ENCODE data around the gene SMAD9. TPM values are rescaled to one million over a fixed set of nuclear protein-coding genes. Genes with fewer than 3 reads are reported as not detected.

Gene SMAD9
- total RNA-seq, 2 experiments from 2014 or later, result 10.3 to 10.8 TPM

DNA sequence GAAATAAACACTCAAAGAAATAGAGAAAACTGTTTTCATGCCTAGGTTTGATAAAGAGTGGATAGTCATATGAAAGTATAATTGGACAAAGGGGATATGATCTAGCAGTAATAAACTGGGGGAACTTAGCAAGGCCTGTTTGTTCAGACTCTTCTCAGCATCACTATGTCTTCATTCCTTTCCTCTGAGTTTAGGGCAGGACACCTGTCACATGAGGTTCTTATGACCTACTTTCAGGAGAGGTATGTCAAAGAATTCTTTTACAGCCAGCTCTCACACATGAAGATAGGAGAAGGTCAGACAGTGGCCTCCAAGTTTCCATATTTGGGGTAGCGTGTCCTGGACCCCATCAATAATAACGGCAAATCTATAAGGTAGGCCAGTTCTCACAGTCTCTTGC lies 112.4 kb downstream of the SMAD9 start:
- H3K9me2 ChIP-seq (ENCODE audit: insufficient read depth, low read length), result no peaks in the 10 kb centered on the region
- no peak overlapping the region for H3K4me3 ChIP-seq (ENCODE audit: low read depth, low read length, poor library complexity, severe bottlenecking)
- ChIA-PET POLR2A (interaction anchor here (1.1 to 3.8 kb wide), 4 partner anchors 10 to 65 kb away, joined by 3 to 15 read pairs (median 4); partner anchors contain the start of gene RFXAP), CTCF (ENCODE audit: unreplicated experiment) (no interaction called here)
- no peak for TF ChIP-seq EZH2phosphoT487 (IDR thresholded peaks at IDR 0.05; ENCODE audit: borderline replicate concordance, low read depth, low read length)
- TF ChIP-seq, protein P1, sequence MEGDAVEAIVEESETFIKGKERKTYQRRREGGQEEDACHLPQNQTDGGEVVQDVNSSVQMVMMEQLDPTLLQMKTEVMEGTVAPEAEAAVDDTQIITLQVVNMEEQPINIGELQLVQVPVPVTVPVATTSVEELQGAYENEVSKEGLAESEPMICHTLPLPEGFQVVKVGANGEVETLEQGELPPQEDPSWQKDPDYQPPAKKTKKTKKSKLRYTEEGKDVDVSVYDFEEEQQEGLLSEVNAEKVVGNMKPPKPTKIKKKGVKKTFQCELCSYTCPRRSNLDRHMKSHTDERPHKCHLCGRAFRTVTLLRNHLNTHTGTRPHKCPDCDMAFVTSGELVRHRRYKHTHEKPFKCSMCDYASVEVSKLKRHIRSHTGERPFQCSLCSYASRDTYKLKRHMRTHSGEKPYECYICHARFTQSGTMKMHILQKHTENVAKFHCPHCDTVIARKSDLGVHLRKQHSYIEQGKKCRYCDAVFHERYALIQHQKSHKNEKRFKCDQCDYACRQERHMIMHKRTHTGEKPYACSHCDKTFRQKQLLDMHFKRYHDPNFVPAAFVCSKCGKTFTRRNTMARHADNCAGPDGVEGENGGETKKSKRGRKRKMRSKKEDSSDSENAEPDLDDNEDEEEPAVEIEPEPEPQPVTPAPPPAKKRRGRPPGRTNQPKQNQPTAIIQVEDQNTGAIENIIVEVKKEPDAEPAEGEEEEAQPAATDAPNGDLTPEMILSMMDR (conservative IDR thresholded peaks at IDR 0.05; ENCODE audit: low read length), result no peak
- H3K79me2 ChIP-seq (ENCODE audit: insufficient read depth, low read depth, low read length), result no peaks in the 10 kb centered on the region
- H3K27ac ChIP-seq (ENCODE audit: low read depth, low read length, poor library complexity, severe bottlenecking), result no peak overlapping the region
- intact Hi-C loops (cut with micrococcal nuclease; ENCODE audit: unreplicated experiment), result no loop called here
- BruUV-seq (replicated peaks), result no TSS peak
- no peaks in the 10 kb centered on the region for H3K36me3 ChIP-seq (ENCODE audit: insufficient read depth, low read length)
- H2AFZ ChIP-seq (ENCODE audit: low read length), result no peak overlapping the region
- H4K20me1 ChIP-seq (ENCODE audit: insufficient read depth, low read length), result no peaks in the 10 kb centered on the region
- peaks cover 19% of the 10 kb centered on the region for H3K4me1 ChIP-seq (ENCODE audit: insufficient read depth, low read length, poor library complexity, severe bottlenecking)
- H3K4me2 ChIP-seq (ENCODE audit: low read length), result no peak overlapping the region
- no peak for DNase-seq (ENCODE audit: low spot score)
- H3K9me3 ChIP-seq (ENCODE audit: low read length), result no peaks in the 10 kb centered on the region

DNA sequence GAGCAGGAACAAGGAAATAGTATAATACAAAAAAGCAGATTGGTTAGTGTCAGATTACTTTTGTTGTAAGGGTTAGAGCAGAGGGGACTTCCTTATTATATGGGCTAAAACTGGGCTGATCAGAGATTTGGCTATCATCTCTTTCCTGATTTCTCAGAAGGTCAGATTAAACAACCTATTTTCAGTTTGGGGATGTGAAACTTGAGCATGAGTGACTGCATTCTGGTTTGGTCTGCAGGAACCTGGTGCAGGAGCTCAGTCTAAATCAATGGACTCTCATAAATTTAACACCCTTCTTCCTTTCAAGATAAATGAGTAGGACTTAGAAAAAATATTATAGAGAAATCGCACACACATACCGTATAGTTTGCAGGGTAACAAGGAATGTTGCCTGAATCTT lies 113.9 kb downstream of the SMAD9 start:
- peak; percentile 79 for DNase-seq (ENCODE audit: low spot score)
- TF ChIP-seq, protein P1 (conservative IDR thresholded peaks at IDR 0.05; ENCODE audit: low read length), result no peak
- TF ChIP-seq EZH2phosphoT487 (IDR thresholded peaks at IDR 0.05; ENCODE audit: borderline replicate concordance, low read depth, low read length), result no peak
- Histone ChIP-seq H2AFZ (ENCODE audit: low read length) (peak overlapping the region; percentile 52; the same call in 1 of the 2 replicates), H4K20me1 (ENCODE audit: insufficient read depth, low read length) (no peaks in the 10 kb centered on the region), H3K36me3 (ENCODE audit: insufficient read depth, low read length) (no peaks in the 10 kb centered on the region), H3K4me1 (ENCODE audit: insufficient read depth, low read length, poor library complexity, severe bottlenecking) (peaks cover 19% of the 10 kb centered on the region), H3K4me2 (ENCODE audit: low read length) (peak overlapping the region; percentile 65), H3K9me3 (ENCODE audit: low read length) (no peaks in the 10 kb centered on the region), H3K79me2 (ENCODE audit: insufficient read depth, low read depth, low read length) (no peaks in the 10 kb centered on the region), H3K27ac (ENCODE audit: low read depth, low read length, poor library complexity, severe bottlenecking) (peak overlapping the region; percentile 41), H3K9me2 (ENCODE audit: insufficient read depth, low read length) (no peaks in the 10 kb centered on the region), H3K4me3 (ENCODE audit: low read depth, low read length, poor library complexity, severe bottlenecking) (peak overlapping the region; percentile 28)
- no TSS peak for BruUV-seq (replicated peaks)
- intact Hi-C loops (cut with micrococcal nuclease; ENCODE audit: unreplicated experiment), result no loop called here
- CTCF ChIA-PET (ENCODE audit: unreplicated experiment), result no interaction called here
- POLR2A ChIA-PET, result interaction anchor here (0.5 to 3.8 kb wide), 4 partner anchors 9 to 54 kb away, joined by 3 to 15 read pairs (median 4); no protein-coding TSS in a partner anchor

DNA sequence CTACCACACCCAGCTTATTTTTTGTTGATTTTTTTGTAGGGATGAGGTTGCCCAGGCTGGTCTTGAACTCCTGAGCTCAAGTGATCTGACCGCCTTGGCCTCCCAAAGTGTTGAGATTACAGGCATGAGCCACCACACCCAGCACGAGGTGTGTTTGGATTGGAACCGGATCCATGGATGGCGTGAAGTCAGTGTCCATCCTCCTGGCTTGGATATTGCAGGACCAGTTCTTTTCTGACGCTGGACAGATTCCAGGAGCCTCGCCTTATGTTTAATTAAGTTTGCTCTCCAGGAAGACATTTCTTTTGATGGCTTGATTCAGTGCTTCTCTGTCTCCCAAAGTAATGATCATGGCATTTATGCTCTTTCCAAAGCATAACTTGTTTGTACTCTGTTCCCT lies 115.5 kb downstream of the SMAD9 start:
- no peak overlapping the region for H3K4me2 ChIP-seq (ENCODE audit: low read length)
- no peaks in the 10 kb centered on the region for H4K20me1 ChIP-seq (ENCODE audit: insufficient read depth, low read length)
- POLR2A ChIA-PET, result interaction anchor here (0.7 to 3.8 kb wide), 4 partner anchors 7 to 15 kb away, joined by 3 to 15 read pairs (median 4); no protein-coding TSS in a partner anchor
- no peak overlapping the region for H2AFZ ChIP-seq (ENCODE audit: low read length)
- no peaks in the 10 kb centered on the region for H3K79me2 ChIP-seq (ENCODE audit: insufficient read depth, low read depth, low read length)
- H3K9me3 ChIP-seq (ENCODE audit: low read length), result no peaks in the 10 kb centered on the region
- no peak overlapping the region for H3K4me3 ChIP-seq (ENCODE audit: low read depth, low read length, poor library complexity, severe bottlenecking)
- no peaks in the 10 kb centered on the region for H3K36me3 ChIP-seq (ENCODE audit: insufficient read depth, low read length)
- H3K4me1 ChIP-seq (ENCODE audit: insufficient read depth, low read length, poor library complexity, severe bottlenecking), result peaks cover 19% of the 10 kb centered on the region
- CTCF ChIA-PET (ENCODE audit: unreplicated experiment), result no interaction called here
- BruUV-seq (replicated peaks), result no TSS peak
- intact Hi-C loops (cut with micrococcal nuclease; ENCODE audit: unreplicated experiment), result no loop called here
- DNase-seq (ENCODE audit: low spot score), result no peak
- H3K9me2 ChIP-seq (ENCODE audit: insufficient read depth, low read length), result no peaks in the 10 kb centered on the region
- TF ChIP-seq, protein P1 (conservative IDR thresholded peaks at IDR 0.05; ENCODE audit: low read length), result no peak
- H3K27ac ChIP-seq (ENCODE audit: low read depth, low read length, poor library complexity, severe bottlenecking), result no peak overlapping the region
